ENCODE data around the gene SRSF1. TPM values are rescaled to one million over a fixed set of nuclear protein-coding genes. Genes with fewer than 3 reads are reported as not detected.
A peak's percentile ranks its signal among the peaks of the same experiment; 100 is the strongest.

Gene SRSF1
- total RNA-seq, 1 donor from 2014 or later: 227 TPM

GRCh38 chr17:58005728-58006559, 1.1 kb downstream of the SRSF1 start:
- H3K27me3 Mint-ChIP-seq (ENCODE audit: unreplicated experiment): peaks cover 10% of the 10 kb centered on the region
- peak overlapping the region; percentile 99 for H3K27ac Mint-ChIP-seq (ENCODE audit: unreplicated experiment)
- H3K36me3 Mint-ChIP-seq (ENCODE audit: unreplicated experiment): no peaks in the 10 kb centered on the region
- no peak for TF ChIP-seq CTCF (IDR thresholded peaks at IDR 0.05; ENCODE audit: partially characterized antibody, unreplicated experiment)
- peaks cover 16% of the 10 kb centered on the region for H3K4me1 Mint-ChIP-seq (ENCODE audit: low read depth, unreplicated experiment)
- DNase-seq: no peak
- H3K4me3 Mint-ChIP-seq (ENCODE audit: unreplicated experiment): peak overlapping the region; percentile 96
- peaks cover 16% of the 10 kb centered on the region for H3K9me3 Mint-ChIP-seq (ENCODE audit: unreplicated experiment)

DNA sequence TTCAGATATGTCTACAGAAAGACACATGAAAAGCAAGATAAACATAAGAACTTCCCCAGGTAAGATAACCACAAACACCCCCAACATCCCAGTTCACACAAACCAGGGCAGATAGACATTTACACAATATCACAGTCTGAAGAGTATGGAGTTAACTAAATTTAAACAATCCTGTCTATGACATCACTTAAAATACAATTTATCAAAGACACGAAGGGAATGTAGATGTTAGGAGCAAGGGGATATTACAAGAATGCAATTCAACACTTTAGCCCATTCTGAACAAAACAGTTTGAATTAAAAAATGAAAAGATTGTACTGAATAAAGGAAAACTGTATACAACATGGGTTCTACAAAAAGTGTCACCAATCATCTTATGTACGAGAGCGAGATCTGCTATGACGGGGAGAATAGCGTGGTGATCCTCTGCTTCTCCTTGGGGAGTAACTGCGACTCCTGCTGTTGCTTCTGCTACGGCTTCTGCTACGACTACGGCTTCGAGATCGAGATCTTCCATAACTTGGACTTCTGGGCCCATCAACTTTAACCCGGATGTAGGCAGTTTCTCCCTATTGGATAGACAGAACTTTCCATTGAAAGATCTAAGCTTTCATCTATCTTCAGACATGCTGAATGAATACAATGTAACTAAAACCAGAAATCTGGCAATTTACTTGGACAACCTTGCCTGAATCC, 1.9 kb downstream of the SRSF1 start:
- Mint-ChIP-seq H3K27me3 (ENCODE audit: unreplicated experiment) (peaks cover 10% of the 10 kb centered on the region), H3K9me3 (ENCODE audit: unreplicated experiment) (peaks cover 16% of the 10 kb centered on the region), H3K4me1 (ENCODE audit: low read depth, unreplicated experiment) (peaks cover 16% of the 10 kb centered on the region), H3K27ac (ENCODE audit: unreplicated experiment) (no peak overlapping the region), H3K4me3 (ENCODE audit: unreplicated experiment) (peak overlapping the region; percentile 96), H3K36me3 (ENCODE audit: unreplicated experiment) (no peaks in the 10 kb centered on the region)
- TF ChIP-seq CTCF (IDR thresholded peaks at IDR 0.05; ENCODE audit: partially characterized antibody, unreplicated experiment): no peak
- no peak for DNase-seq

DNA sequence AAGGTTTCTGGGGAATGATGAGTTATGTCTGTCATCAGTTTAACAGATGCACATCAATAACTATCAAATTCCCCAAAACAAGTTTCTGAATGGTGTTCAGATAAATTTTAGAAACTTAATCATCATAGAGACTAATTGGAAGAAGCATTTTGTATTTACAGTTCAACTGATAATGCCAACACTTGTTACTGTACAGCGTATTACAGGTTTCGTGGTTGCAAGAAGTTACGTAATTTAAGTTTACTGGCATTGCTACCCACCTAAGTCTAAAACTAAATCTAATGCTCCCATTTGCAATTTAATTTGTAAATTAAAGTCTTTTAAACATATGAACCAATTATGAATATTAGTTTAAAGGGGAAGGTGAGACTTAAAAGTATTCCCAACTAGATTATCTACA, 3.0 kb downstream of the SRSF1 start:
- Mint-ChIP-seq H3K36me3 (ENCODE audit: unreplicated experiment) (no peaks in the 10 kb centered on the region), H3K27me3 (ENCODE audit: unreplicated experiment) (peaks cover 10% of the 10 kb centered on the region), H3K27ac (ENCODE audit: unreplicated experiment) (no peak overlapping the region), H3K9me3 (ENCODE audit: unreplicated experiment) (peaks cover 16% of the 10 kb centered on the region), H3K4me1 (ENCODE audit: low read depth, unreplicated experiment) (peaks cover 16% of the 10 kb centered on the region), H3K4me3 (ENCODE audit: unreplicated experiment) (no peak overlapping the region)
- no peak for DNase-seq
- no peak for TF ChIP-seq CTCF (IDR thresholded peaks at IDR 0.05; ENCODE audit: partially characterized antibody, unreplicated experiment)

DNA sequence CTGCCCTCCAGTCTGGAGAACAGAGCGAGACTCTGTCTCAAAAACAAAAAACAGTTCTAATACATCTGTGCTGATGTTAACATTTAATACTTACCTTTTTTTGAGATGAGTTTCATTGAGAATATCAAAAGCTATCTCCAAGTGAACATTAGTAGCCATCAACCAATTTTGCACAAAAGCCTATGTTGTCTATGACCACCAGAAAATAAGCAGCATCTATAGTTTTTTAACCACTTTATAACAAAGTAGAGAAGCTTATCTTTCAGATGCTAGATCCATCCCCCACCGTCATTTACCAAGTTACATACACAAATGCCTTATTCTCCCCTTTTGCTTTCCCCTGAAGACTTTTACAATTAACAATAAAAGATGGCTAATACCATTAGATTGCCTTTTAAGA, 4.1 kb downstream of the SRSF1 start:
- Mint-ChIP-seq H3K9me3 (ENCODE audit: unreplicated experiment) (peaks cover 16% of the 10 kb centered on the region), H3K27me3 (ENCODE audit: unreplicated experiment) (peaks cover 10% of the 10 kb centered on the region), H3K4me3 (ENCODE audit: unreplicated experiment) (no peak overlapping the region), H3K4me1 (ENCODE audit: low read depth, unreplicated experiment) (peaks cover 16% of the 10 kb centered on the region), H3K27ac (ENCODE audit: unreplicated experiment) (no peak overlapping the region), H3K36me3 (ENCODE audit: unreplicated experiment) (no peaks in the 10 kb centered on the region)
- DNase-seq: no peak
- no peak for TF ChIP-seq CTCF (IDR thresholded peaks at IDR 0.05; ENCODE audit: partially characterized antibody, unreplicated experiment)

All from glutamatergic neuron (in vitro differentiated cells).